Thyroid gland (tissue), 4 donors: ENCODE data around the gene STAMBPL1. TPM values are rescaled to one million over a fixed set of nuclear protein-coding genes. Genes with fewer than 3 reads are reported as not detected.

Source experiments
- DNase-seq, 2 donors: peaks; one replicate each; pipeline ENCODE4 v3.0.0-alpha.2; 2019
- H3K27ac ChIP-seq, 3 donors: fragments of 200-600 bp; sonication (generic); 1 replicate in 2 of 3; 2 replicates in 1 of 3; pipeline ENCODE4 v1.5.1; 2016 to 2019; ENCODE audit warnings: mild to moderate bottlenecking in 1 of 3, moderate library complexity in 1 of 3
- H3K27me3 ChIP-seq: fragments of 200-600 bp; sonication (generic); one replicate; pipeline ENCODE4 v1.5.1; 2019
- H3K36me3 ChIP-seq, 2 donors: fragments of 200-600 bp; sonication (generic); one replicate each; pipeline ENCODE4 v1.5.1; 2016 to 2019
- H3K4me1 ChIP-seq, 2 donors: fragments of 200-600 bp; sonication (generic); one replicate each; pipeline ENCODE4 v1.5.1; 2017 to 2019
- H3K4me3 ChIP-seq, 3 donors: fragments of 200-600 bp; sonication (generic); replicated peaks in 1 of 3; 1 replicate in 2 of 3; 2 replicates in 1 of 3; pipeline ENCODE4 v1.5.1; 2016; ENCODE audit warnings: mild to moderate bottlenecking in 1 of 3
- H3K9me3 ChIP-seq: fragments of 200-600 bp; sonication (generic); one replicate; pipeline ENCODE4 v1.5.1; 2017
- CTCF ChIP-seq, 6 experiments: fragments of 200-600 bp in 3 of 6; fragments of 450-650 bp in 3 of 6; sonication (generic) in 3 of 6; IDR thresholded peaks; one replicate each; pipeline ENCODE4 v1.5.1; 2016 to 2019; ENCODE audit warnings: antibody characterized with exemption in 6 of 6, mild to moderate bottlenecking in 2 of 6, inconsistent platforms in 1 of 6, moderate library complexity in 1 of 6
- POLR2A ChIP-seq, 2 donors: fragments of 450-650 bp; IDR thresholded peaks; one replicate each; pipeline ENCODE4 v1.6.1; 2017; ENCODE audit warnings: antibody characterized with exemption in 2 of 2, mild to moderate bottlenecking in 2 of 2, moderate library complexity in 1 of 2
- WGBS, 2 donors: methylation state at CpG; one replicate each; pipeline ENCODE4 v1.1.5; 2017; 5-methylcytosine and 5-hydroxymethylcytosine counted together
- intact Hi-C: fragments of 100-400 bp; cut with DNase I; formaldehyde crosslinking; loops from one replicate; pipeline ENCODE4 v1.15.1; 2023
- total RNA-seq, 4 donors: library from RNA; depleted of rRNA; stranded (reverse); fragments of >200 nt; gene quantifications; one replicate each; pipeline ENCODE4 v1.2.3, GENCODE V29; 2016

STAMBPL1 gene
- total RNA-seq, 4 donors from 2014 or later = 0.63 to 6.2 (median 5.7) TPM

DNA sequence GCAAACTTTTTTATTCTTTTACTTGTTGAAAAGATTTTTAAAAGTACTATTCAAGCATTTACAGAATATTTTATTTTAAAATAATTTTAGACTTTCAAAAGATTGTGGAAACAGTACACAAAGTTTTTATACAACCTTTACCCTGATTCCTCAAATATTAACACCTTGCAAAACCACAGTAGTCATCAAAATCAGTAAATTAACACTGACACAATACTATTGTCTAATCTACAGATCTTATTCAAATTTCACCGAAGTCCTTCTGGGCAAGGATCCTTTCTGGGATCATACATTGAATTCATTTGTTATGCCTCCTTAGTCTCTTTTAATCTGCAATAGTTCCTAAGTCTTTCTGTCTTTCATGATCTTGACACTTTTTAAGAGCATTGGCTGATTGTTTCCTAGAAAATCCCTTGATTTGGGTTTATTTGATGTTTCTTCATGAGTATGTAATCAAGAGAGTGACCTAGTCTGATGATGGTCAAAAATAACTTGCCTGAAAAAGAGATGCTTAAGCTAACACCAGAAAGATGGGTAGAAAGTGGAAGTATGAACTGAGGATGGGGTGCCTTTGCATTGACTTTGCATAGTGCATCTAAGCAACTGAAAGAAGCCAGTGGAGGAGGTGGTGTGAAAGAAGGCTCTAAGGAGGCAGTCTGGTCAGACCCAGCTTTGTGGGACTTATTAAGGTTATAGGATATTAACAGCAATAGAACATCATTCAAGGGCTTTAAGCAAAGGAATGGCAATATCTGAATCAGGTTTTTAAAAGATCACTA, 9.7 kb downstream of the STAMBPL1 start:
- no peak overlapping the region for H3K27ac ChIP-seq
- no peaks in the 10 kb centered on the region for H3K4me1 ChIP-seq
- H3K27me3 ChIP-seq = no peaks in the 10 kb centered on the region
- no peaks in the 10 kb centered on the region for H3K36me3 ChIP-seq
- no peak for DNase-seq
- WGBS, 2 donors = 90 to 97% methylated on average over 1 of the region's 1 CpG
- TF ChIP-seq CTCF (IDR thresholded peaks at IDR 0.05) (no peak), POLR2A (IDR thresholded peaks at IDR 0.05) (no peak)
- H3K4me3 ChIP-seq = no peak overlapping the region
- intact Hi-C loops = no loop called here
- H3K9me3 ChIP-seq = no peaks in the 10 kb centered on the region

DNA sequence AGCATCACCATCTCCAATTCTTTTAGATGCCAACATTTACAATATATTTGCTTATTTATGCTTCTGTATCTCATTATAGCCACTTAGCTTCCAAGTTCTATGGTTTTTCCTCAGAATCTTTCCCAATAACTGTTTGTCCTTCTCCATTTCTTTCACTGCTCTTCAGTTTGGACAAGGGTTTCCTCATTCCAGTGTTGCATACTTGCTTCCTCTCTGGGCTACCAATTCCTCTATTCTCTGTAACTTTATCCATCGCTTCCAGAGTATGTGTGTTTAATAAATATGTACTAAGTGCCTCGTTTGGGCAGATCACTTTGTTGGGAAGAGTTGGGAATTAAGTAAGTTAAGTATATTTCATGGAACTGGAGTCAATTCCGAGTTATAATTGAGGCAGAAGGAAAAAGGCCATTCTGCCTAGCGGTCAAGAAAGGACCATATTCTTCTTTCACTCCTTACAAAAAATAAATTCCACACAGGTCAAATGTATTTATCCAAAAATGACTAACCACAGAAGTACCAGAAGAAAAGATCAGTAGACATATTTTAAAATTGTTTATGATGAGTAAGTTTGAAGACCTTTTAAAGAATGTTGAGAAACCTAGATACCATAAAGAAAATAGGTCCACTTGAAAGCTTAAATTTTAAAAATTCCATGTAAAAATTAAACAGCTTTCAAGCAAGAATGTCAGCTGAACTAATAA, 10.8 kb downstream of the STAMBPL1 start:
- Histone ChIP-seq H3K9me3 (no peaks in the 10 kb centered on the region), H3K27ac (no peak overlapping the region), H3K36me3 (no peaks in the 10 kb centered on the region), H3K4me3 (no peak overlapping the region), H3K27me3 (no peaks in the 10 kb centered on the region), H3K4me1 (no peaks in the 10 kb centered on the region)
- 92 to 97% methylated on average over 4 of the region's 4 CpGs for WGBS, 2 donors
- intact Hi-C loops = no loop called here
- TF ChIP-seq POLR2A (IDR thresholded peaks at IDR 0.05) = no peak
- no peak for TF ChIP-seq CTCF (IDR thresholded peaks at IDR 0.05)
- no peak for DNase-seq

GRCh38 chr10:88892222-88892967, 12.3 kb downstream of the STAMBPL1 start:
- H3K4me3 ChIP-seq = no peak overlapping the region
- TF ChIP-seq POLR2A (IDR thresholded peaks at IDR 0.05) (no peak), CTCF (IDR thresholded peaks at IDR 0.05) (no peak)
- no peak overlapping the region for H3K27ac ChIP-seq
- DNase-seq = no peak
- no peaks in the 10 kb centered on the region for H3K27me3 ChIP-seq
- intact Hi-C loops = no loop called here
- H3K36me3 ChIP-seq = no peaks in the 10 kb centered on the region
- WGBS, 2 donors = 70 to 100% methylated on average over 2 of the region's 2 CpGs
- no peaks in the 10 kb centered on the region for H3K9me3 ChIP-seq
- peaks cover 6 to 12% of the 10 kb centered on the region in 2 donors for H3K4me1 ChIP-seq

GRCh38 chr10:88893611-88894010, 13.6 kb downstream of the STAMBPL1 start:
- H3K4me1 ChIP-seq = peaks cover 12 to 18% of the 10 kb centered on the region in 2 donors
- no peak overlapping the region for H3K4me3 ChIP-seq
- intact Hi-C loops = no loop called here
- 83 to 87% methylated on average over 3 of the region's 3 CpGs for WGBS, 2 donors
- no peaks in the 10 kb centered on the region for H3K9me3 ChIP-seq
- no peak for DNase-seq
- H3K27ac ChIP-seq = no peak overlapping the region
- no peaks in the 10 kb centered on the region for H3K27me3 ChIP-seq
- TF ChIP-seq CTCF (IDR thresholded peaks at IDR 0.05) (no peak), POLR2A (IDR thresholded peaks at IDR 0.05) (no peak)
- no peaks in the 10 kb centered on the region for H3K36me3 ChIP-seq
